Activated CD4-positive, alpha-beta memory T cell treated with anti-CD3 and anti-CD28 coated beads, Interleukin-2, amount 10 ng/mL, durations not matched to agents 7 days and 5 days (primary cell): ENCODE results near the gene PLEK. TPM values are rescaled to one million over a fixed set of nuclear protein-coding genes. Genes with fewer than 3 reads are reported as not detected.
A peak's percentile ranks its signal among the peaks of the same experiment; 100 is the strongest.
"Not testable (repeated sequence)": the region's sequence is repeated elsewhere in the genome, so short reads cannot be mapped to it uniquely, and the experiment has no call there.

ENCODE experiments used
- CTCF ChIA-PET: fragments of 350-600 bp; sonication (Branson Sonifier 250); formaldehyde crosslinking; loops from one replicate; lab custom pipeline; 2021; ENCODE audit warnings: antibody characterized with exemption, inconsistent platforms; lab: Charles Lee
- POLR2A ChIA-PET: fragments of 350-600 bp; sonication (Branson Sonifier 250); formaldehyde crosslinking; loops from one replicate; lab custom pipeline; 2021; ENCODE audit warnings: antibody characterized with exemption; lab: Charles Lee
- DNase-seq: peaks from one replicate; pipeline ENCODE4 v3.0.0-alpha.2; 2020
- H3K27ac Mint-ChIP-seq: one replicate; pipeline ENCODE4 v1.8.0; 2021; ENCODE audit warnings: mild to moderate bottlenecking, mixed read lengths
- H3K27me3 Mint-ChIP-seq: one replicate; pipeline ENCODE4 v1.8.0; 2021; ENCODE audit warnings: mixed read lengths
- H3K36me3 Mint-ChIP-seq: one replicate; pipeline ENCODE4 v1.8.0; 2021; ENCODE audit warnings: low read depth, mixed read lengths
- H3K4me1 Mint-ChIP-seq: one replicate; pipeline ENCODE4 v1.8.0; 2021; ENCODE audit warnings: mixed read lengths
- H3K4me3 Mint-ChIP-seq: one replicate; pipeline ENCODE4 v1.8.0; 2021; ENCODE audit warnings: mild to moderate bottlenecking, mixed read lengths
- H3K9me3 Mint-ChIP-seq: one replicate; pipeline ENCODE4 v1.8.0; 2021; ENCODE audit warnings: mixed read lengths
- total RNA-seq, 2 experiments: library from RNA; stranded (reverse); gene quantifications; one replicate each; pipeline ENCODE4 v1.2.3, GENCODE V29; 2021

PLEK gene
- total RNA-seq, 2 experiments from 2014 or later = 9.5 to 10.9 TPM

DNA sequence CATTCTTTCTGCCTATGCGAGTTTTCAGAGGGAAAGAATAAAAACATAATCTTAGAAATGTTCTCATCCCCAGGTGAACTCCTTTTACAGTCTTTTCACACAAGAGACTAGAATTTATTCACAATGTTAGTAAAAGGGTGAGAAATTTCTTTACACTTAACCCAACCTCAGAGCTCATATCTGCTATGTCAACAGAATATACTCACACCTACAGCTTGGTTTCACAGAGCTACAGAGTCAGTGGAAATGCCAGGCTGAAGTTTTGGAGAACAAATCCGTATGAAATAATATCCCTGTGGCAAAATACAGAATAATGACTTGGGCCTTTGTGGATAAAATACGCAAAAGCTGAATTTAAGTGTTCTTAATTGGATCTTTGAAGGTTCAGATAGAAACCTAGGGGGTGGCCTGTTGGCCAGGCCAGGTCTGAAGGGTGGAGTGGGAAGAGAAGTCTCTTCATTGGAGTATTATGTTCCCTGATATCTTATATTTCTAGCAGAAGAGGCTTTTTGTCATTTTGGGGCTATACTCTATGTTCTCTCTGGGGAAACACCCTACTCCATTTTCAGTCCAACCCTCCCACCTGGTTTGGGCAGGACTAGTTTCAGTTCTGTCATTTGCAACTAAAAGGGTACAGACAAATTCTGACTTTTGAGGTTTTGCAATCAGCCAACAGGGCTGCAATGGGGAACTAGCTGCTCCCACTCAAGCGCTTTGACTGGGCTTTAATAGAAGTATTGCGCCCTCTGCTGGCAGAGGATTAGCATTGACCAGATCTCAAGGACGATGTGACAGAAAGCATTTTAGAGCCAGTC is 76.3 kb downstream of the PLEK start:
- H3K27me3 Mint-ChIP-seq = peaks cover 10% of the 10 kb centered on the region
- no peaks in the 10 kb centered on the region for H3K36me3 Mint-ChIP-seq
- peak overlapping the region; percentile 7 for H3K27ac Mint-ChIP-seq
- ChIA-PET POLR2A (interaction anchor here (0.6 to 1.8 kb wide), 10 partner anchors 10 to 283 kb away, joined by 3 to 6 read pairs (median 4); partner anchors contain the start of genes APLF, FBXO48, PNO1 and PPP3R1), CTCF (interaction anchor here (0.7 to 6.2 kb wide), 38 partner anchors 9 to 466 kb away, joined by 3 to 61 read pairs (median 5); partner anchors contain the start of genes APLF, FBXO48 and PLEK)
- H3K4me1 Mint-ChIP-seq = peaks cover 16% of the 10 kb centered on the region
- peak; percentile 84 for DNase-seq
- H3K4me3 Mint-ChIP-seq = no peak overlapping the region
- H3K9me3 Mint-ChIP-seq = no peaks in the 10 kb centered on the region

DNA sequence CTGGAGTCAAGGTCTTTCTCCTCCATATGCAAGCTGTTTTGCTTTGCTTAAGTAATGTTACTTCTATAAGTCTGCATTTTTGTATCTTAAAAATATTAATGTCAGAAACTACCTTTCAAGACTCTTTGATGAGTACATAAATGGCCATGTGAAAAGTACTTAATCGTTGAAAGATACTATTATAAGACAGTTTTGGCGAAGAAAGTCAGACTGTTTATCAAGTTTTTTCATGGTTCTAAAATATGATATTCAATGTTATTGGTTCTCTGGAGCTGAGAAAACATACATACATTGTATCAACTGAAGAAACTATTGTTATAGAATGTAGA is 76.9 kb downstream of the PLEK start:
- POLR2A ChIA-PET = interaction anchor here (1.0 to 1.8 kb wide), 4 partner anchors 15 to 189 kb away, joined by 3 to 6 read pairs (median 6); partner anchors contain the start of genes APLF, FBXO48 and PPP3R1
- Mint-ChIP-seq H3K36me3 (no peaks in the 10 kb centered on the region), H3K27me3 (peaks cover 10% of the 10 kb centered on the region)

DNA sequence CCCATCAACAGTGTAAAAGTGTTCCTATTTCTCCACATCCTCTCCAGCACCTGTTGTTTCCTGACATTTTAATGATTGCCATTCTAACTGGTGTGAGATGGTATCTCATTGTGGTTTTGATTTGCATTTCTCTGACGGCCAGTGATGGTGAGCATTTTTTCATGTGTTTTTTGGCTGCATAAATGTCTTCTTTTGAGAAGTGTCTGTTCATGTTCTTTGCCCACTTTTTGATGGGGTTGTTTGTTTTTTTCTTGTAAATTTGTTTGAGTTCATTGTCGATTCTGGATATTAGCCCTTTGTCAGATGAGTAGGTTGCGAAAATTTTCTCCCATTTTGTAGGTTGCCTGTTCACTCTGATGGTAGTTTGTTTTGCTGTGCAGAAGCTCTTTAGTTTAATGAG is 81.3 kb downstream of the PLEK start:
- DNase-seq, H3K27me3 Mint-ChIP-seq, H3K4me3 Mint-ChIP-seq, H3K27ac Mint-ChIP-seq, H3K4me1 Mint-ChIP-seq, CTCF ChIA-PET, H3K9me3 Mint-ChIP-seq, H3K36me3 Mint-ChIP-seq, POLR2A ChIA-PET: not testable (repeated sequence)

More for the DNA sequence above, 76.9 kb downstream of the PLEK start:
- DNase-seq = no peak
- Mint-ChIP-seq H3K9me3 (no peaks in the 10 kb centered on the region), H3K4me1 (peaks cover 16% of the 10 kb centered on the region), H3K4me3 (no peak overlapping the region), H3K27ac (no peak overlapping the region)
- CTCF ChIA-PET = interaction anchor here (0.7 to 6.2 kb wide), 33 partner anchors 10 to 466 kb away, joined by 3 to 61 read pairs (median 5); partner anchors contain the start of gene PLEK

Other genes with a start within 250 kb of the PLEK start
- gene PNO1, start 207.4 kb upstream of the PLEK start, total RNA-seq = 1 to 10 TPM; 8.0 to 8.5 TPM
- gene PPP3R1, start 112.8 kb upstream of the PLEK start, total RNA-seq = 10 to 100 TPM; 80.0 to 92.9 TPM
- gene CNRIP1, start 45.3 kb upstream of the PLEK start, total RNA-seq = not detected
- gene FBXO48, start 102.0 kb downstream of the PLEK start, total RNA-seq = 1 to 10 TPM; 5.0 to 5.4 TPM
- gene APLF, start 102.3 kb downstream of the PLEK start, total RNA-seq = 1 to 10 TPM; 2.8 to 3.6 TPM